PFSK-1 (cell line): ENCODE measurements around the gene MX1.

ENCODE experiments used
- FOXP2 ChIP-seq: optimal IDR thresholded peaks from 2 replicates; pipeline ENCODE3; 2011; ENCODE audit warnings: borderline replicate concordance, control low read depth, inconsistent platforms; ENCODE audit not compliant: insufficient read depth; ENCODE audit errors: extremely low read length, extremely low read depth
- POLR2AphosphoS5 ChIP-seq: IDR thresholded peaks from 2 replicates; pipeline ENCODE4 v1.6.1; 2012; ENCODE audit warnings: low read depth, mild to moderate bottlenecking, control low read depth, low read length, moderate library complexity
- SIN3A ChIP-seq: IDR thresholded peaks from 2 replicates; pipeline ENCODE4 v1.6.1; 2012; ENCODE audit warnings: mild to moderate bottlenecking, low read length, moderate library complexity, borderline replicate concordance; ENCODE audit not compliant: insufficient read depth
- TAF1 ChIP-seq: IDR thresholded peaks from 2 replicates; pipeline ENCODE4 v1.6.1; 2012; ENCODE audit warnings: low read length, control low read depth, borderline replicate concordance; ENCODE audit not compliant: insufficient read depth
- TF ChIP-seq, protein P1 (sequence below), 2 experiments: IDR thresholded peaks; 2 replicates each; pipeline versions ENCODE4 v1.6.1 to v1.8.0; 2011 to 2012; ENCODE audit warnings: low read depth in 2 of 2, low read length in 2 of 2, control low read depth in 1 of 2, inconsistent platforms in 1 of 2, mild to moderate bottlenecking in 1 of 2, moderate library complexity in 1 of 2; ENCODE audit not compliant: insufficient read depth in 1 of 2

DNA sequence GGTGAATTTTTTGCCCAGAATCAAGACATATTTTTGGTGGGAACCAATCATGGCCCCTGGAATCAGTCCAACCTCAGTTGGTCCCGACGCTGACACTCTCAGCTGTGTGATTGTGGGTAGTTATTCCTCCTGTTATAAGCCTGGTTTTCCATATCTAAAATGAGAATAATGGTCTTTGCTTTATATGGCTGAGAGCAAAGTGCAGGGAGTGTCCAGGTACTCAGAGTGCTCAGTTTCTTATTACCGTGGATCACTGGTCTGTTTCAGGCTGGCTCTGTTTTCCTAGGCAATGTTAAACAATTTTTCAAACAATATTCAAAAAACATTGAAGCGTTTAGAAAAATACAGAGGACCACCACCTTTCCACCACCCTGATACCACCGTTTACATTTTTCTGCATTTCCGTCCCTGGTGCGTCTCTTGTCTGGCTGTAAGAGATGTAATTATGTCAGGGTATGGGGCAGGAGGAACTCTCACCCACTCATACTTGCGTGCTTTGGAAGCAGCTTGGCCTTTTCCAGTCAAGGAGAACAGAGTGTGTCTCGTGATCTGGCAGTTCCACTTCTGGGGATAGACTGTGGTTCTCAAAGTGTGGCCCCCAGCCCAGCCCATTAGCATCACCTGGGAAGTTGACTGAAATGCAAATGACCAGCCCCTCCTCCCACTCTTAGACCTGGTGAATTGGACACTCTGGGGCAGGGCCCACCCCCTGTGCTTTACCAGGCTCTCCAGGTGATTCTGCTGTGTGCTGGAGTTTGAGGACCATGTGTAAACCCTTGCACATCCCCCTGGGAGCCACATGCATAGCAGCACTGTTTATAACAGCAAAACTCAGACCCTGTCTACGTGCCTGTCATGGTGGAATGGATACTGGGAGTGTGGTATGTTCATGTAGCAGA lies 6.8 kb downstream of the MX1 start:
- TF ChIP-seq, protein P1, sequence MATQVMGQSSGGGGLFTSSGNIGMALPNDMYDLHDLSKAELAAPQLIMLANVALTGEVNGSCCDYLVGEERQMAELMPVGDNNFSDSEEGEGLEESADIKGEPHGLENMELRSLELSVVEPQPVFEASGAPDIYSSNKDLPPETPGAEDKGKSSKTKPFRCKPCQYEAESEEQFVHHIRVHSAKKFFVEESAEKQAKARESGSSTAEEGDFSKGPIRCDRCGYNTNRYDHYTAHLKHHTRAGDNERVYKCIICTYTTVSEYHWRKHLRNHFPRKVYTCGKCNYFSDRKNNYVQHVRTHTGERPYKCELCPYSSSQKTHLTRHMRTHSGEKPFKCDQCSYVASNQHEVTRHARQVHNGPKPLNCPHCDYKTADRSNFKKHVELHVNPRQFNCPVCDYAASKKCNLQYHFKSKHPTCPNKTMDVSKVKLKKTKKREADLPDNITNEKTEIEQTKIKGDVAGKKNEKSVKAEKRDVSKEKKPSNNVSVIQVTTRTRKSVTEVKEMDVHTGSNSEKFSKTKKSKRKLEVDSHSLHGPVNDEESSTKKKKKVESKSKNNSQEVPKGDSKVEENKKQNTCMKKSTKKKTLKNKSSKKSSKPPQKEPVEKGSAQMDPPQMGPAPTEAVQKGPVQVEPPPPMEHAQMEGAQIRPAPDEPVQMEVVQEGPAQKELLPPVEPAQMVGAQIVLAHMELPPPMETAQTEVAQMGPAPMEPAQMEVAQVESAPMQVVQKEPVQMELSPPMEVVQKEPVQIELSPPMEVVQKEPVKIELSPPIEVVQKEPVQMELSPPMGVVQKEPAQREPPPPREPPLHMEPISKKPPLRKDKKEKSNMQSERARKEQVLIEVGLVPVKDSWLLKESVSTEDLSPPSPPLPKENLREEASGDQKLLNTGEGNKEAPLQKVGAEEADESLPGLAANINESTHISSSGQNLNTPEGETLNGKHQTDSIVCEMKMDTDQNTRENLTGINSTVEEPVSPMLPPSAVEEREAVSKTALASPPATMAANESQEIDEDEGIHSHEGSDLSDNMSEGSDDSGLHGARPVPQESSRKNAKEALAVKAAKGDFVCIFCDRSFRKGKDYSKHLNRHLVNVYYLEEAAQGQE (IDR thresholded peaks at IDR 0.05; ENCODE audit: insufficient read depth in 1 of 2, low read depth in 2 of 2, low read length in 2 of 2) = no peak
- no peak for TF ChIP-seq POLR2AphosphoS5
- TF ChIP-seq TAF1 = no peak
- TF ChIP-seq SIN3A = no peak
- TF ChIP-seq FOXP2 = no peak
